ENCODE results near the gene LYPLAL1. TPM values are rescaled to one million over a fixed set of nuclear protein-coding genes. Genes with fewer than 3 reads are reported as not detected.

Gene LYPLAL1
- polyA plus RNA-seq, 1 of the 3 experiments (the other 2 are of a cell fraction) = 11.2 TPM

DNA sequence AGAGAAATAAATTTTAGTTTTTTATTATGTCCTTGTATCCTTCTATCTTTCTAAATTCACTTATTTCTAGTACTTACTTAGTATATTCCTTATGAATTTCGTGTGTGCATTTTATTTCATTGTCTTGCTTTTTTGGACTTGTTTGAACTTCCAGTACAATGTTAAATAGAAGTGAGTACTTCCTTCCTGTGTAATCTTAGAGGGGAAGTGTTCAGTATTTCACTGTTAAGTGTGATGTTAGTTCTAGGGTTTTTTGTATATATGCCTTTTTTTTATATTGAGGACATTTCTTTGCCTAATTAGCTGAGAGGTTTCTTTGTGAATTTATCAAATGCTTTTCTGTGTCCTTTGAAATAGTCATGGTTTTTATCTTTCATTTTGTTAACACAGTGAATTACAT lies 10.7 kb downstream of the LYPLAL1 start:
- H3K27me3 ChIP-seq (ENCODE audit: insufficient read depth) = no peaks in the 10 kb centered on the region
- H3K9me2 ChIP-seq = no peaks in the 10 kb centered on the region
- no peak overlapping the region for H3K9ac ChIP-seq
- peaks cover 55 to 56% of the 10 kb centered on the region in 2 experiments for H3K36me3 ChIP-seq (replicated peaks in 1 of 2; ENCODE audit: control insufficient read depth in 1 of 2, insufficient read depth in 2 of 2, low read length in 1 of 2)
- H3K27ac ChIP-seq (ENCODE audit: low read depth in 2 of 2, low read length in 1 of 2) = no peak overlapping the region
- no peak overlapping the region for H3K4me2 ChIP-seq
- ChIA-PET POLR2A (no interaction called here), CTCF (no interaction called here)
- no peak overlapping the region for H3K4me3 ChIP-seq (ENCODE audit: low read depth in 2 of 2, low read length in 1 of 2)
- peaks cover 14 to 16% of the 10 kb centered on the region in 2 experiments; a peak in 3 of 4 replicates for H3K4me1 ChIP-seq (ENCODE audit: control insufficient read depth in 1 of 2, insufficient read depth in 2 of 2, low read depth in 1 of 2, low read length in 1 of 2)
- peaks cover 11% of the 10 kb centered on the region for H3F3A ChIP-seq (replicated peaks; ENCODE audit: insufficient read depth)
- H2AFZ ChIP-seq (ENCODE audit: low read depth) = no peak overlapping the region
- H4K20me1 ChIP-seq (ENCODE audit: insufficient read depth) = no peaks in the 10 kb centered on the region
- TF ChIP-seq FOXM1 (IDR thresholded peaks at IDR 0.05; ENCODE audit: low read depth) (no peak), GATA2 (CRISPR knock-in tag; IDR thresholded peaks at IDR 0.05) (no peak), RAD21 (IDR thresholded peaks at IDR 0.05; ENCODE audit: low read length) (no peak), FOXJ3 (CRISPR knock-in tag; IDR thresholded peaks at IDR 0.05) (no peak), CHD2 (IDR thresholded peaks at IDR 0.05; ENCODE audit: low read length, partially characterized antibody) (no peak), TCF12 (IDR thresholded peaks at IDR 0.05) (no peak)
- TF ChIP-seq, protein P1, sequence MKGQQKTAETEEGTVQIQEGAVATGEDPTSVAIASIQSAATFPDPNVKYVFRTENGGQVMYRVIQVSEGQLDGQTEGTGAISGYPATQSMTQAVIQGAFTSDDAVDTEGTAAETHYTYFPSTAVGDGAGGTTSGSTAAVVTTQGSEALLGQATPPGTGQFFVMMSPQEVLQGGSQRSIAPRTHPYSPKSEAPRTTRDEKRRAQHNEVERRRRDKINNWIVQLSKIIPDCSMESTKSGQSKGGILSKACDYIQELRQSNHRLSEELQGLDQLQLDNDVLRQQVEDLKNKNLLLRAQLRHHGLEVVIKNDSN (IDR thresholded peaks at IDR 0.05; ENCODE audit: borderline replicate concordance, low read depth) = no peak
- WGBS (ENCODE audit: low lambda C conversion rate) = 80% methylated on average over 1 of the region's 1 CpG
- 0 out of 2 replicates have a peak, but pooled peaks cover 12% of the 10 kb centered on the region for H3K9me3 ChIP-seq
- H3K79me2 ChIP-seq (ENCODE audit: insufficient read depth) = peaks cover 35% of the 10 kb centered on the region
- DNase-seq = no peak

- H3K27ac ChIP-seq (ENCODE audit: low read depth in 2 of 2, low read length in 1 of 2) = no peak overlapping the region
- no peaks in the 10 kb centered on the region for H3K27me3 ChIP-seq (ENCODE audit: insufficient read depth)
- no peak overlapping the region for H3K4me2 ChIP-seq
- no peak overlapping the region for H3K9ac ChIP-seq
- ChIA-PET POLR2A (no interaction called here), CTCF (interaction anchor here (1.2 kb wide), 1 partner anchor 119 kb away, joined by 3 read pairs; no protein-coding TSS in a partner anchor)
- 97% methylated on average over 3 of the region's 3 CpGs for WGBS (ENCODE audit: low lambda C conversion rate)
- no peaks in the 10 kb centered on the region for H4K20me1 ChIP-seq (ENCODE audit: insufficient read depth)
- H3F3A ChIP-seq (replicated peaks; ENCODE audit: insufficient read depth) = peaks cover 19% of the 10 kb centered on the region
- H3K79me2 ChIP-seq (ENCODE audit: insufficient read depth) = peaks cover 39% of the 10 kb centered on the region
- no peaks in the 10 kb centered on the region for H3K9me2 ChIP-seq
- H3K9me3 ChIP-seq = 0 out of 2 replicates have a peak, but pooled peaks cover 12% of the 10 kb centered on the region
- TF ChIP-seq TCF12 (IDR thresholded peaks at IDR 0.05) (no peak), RFX5 (IDR thresholded peaks at IDR 0.05; ENCODE audit: low read length) (no peak)
- TF ChIP-seq, protein P2, sequence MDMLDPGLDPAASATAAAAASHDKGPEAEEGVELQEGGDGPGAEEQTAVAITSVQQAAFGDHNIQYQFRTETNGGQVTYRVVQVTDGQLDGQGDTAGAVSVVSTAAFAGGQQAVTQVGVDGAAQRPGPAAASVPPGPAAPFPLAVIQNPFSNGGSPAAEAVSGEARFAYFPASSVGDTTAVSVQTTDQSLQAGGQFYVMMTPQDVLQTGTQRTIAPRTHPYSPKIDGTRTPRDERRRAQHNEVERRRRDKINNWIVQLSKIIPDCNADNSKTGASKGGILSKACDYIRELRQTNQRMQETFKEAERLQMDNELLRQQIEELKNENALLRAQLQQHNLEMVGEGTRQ (IDR thresholded peaks at IDR 0.05; ENCODE audit: borderline replicate concordance, low read depth, low read length) = no peak
- TF ChIP-seq, protein P3, sequence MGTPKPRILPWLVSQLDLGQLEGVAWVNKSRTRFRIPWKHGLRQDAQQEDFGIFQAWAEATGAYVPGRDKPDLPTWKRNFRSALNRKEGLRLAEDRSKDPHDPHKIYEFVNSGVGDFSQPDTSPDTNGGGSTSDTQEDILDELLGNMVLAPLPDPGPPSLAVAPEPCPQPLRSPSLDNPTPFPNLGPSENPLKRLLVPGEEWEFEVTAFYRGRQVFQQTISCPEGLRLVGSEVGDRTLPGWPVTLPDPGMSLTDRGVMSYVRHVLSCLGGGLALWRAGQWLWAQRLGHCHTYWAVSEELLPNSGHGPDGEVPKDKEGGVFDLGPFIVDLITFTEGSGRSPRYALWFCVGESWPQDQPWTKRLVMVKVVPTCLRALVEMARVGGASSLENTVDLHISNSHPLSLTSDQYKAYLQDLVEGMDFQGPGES (IDR thresholded peaks at IDR 0.05; ENCODE audit: low read depth, low read length) = no peak
- TF ChIP-seq, protein P4, sequence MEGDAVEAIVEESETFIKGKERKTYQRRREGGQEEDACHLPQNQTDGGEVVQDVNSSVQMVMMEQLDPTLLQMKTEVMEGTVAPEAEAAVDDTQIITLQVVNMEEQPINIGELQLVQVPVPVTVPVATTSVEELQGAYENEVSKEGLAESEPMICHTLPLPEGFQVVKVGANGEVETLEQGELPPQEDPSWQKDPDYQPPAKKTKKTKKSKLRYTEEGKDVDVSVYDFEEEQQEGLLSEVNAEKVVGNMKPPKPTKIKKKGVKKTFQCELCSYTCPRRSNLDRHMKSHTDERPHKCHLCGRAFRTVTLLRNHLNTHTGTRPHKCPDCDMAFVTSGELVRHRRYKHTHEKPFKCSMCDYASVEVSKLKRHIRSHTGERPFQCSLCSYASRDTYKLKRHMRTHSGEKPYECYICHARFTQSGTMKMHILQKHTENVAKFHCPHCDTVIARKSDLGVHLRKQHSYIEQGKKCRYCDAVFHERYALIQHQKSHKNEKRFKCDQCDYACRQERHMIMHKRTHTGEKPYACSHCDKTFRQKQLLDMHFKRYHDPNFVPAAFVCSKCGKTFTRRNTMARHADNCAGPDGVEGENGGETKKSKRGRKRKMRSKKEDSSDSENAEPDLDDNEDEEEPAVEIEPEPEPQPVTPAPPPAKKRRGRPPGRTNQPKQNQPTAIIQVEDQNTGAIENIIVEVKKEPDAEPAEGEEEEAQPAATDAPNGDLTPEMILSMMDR (IDR thresholded peaks at IDR 0.05) = no peak
- H3K4me3 ChIP-seq (ENCODE audit: low read depth in 2 of 2, low read length in 1 of 2) = no peak overlapping the region
- peaks cover 22 to 24% of the 10 kb centered on the region in 2 experiments; a peak in 3 of 4 replicates for H3K4me1 ChIP-seq (ENCODE audit: control insufficient read depth in 1 of 2, insufficient read depth in 2 of 2, low read depth in 1 of 2, low read length in 1 of 2)
- no peak for DNase-seq
- H3K36me3 ChIP-seq (replicated peaks in 1 of 2; ENCODE audit: control insufficient read depth in 1 of 2, insufficient read depth in 2 of 2, low read length in 1 of 2) = peaks cover 47 to 54% of the 10 kb centered on the region in 2 experiments
- H2AFZ ChIP-seq (ENCODE audit: low read depth) = no peak overlapping the region
These were observed 11.9 kb downstream of the LYPLAL1 start for GRCh38 chr1:219185486-219186117.
